ENCODE data around the gene CACNG5.

CACNG5 gene
- 0 reads per million in 2 donors for total RNA-seq

- no peak for DNase-seq
Measured at GRCh38 chr17:66834919-66835454, at the start of gene CACNG5. CACNG5 (plus strand) TSS chr17:66835117; CDS start chr17:66877333, 42,216 bp downstream.

- no peak for DNase-seq
Measured at GRCh38 chr17:66786107-66786506, 48.8 kb upstream of the CACNG5 start.

GRCh38 chr17:66787914-66788313, 47.0 kb upstream of the CACNG5 start:
- no peak for DNase-seq

GRCh38 chr17:66789093-66789492, 45.8 kb upstream of the CACNG5 start:
- DNase-seq, result no peak

- no peak for DNase-seq
Measured at GRCh38 chr17:66789961-66790437, 44.9 kb upstream of the CACNG5 start.

- DNase-seq, result no peak
Measured at GRCh38 chr17:66790501-66791061, 44.3 kb upstream of the CACNG5 start.

- DNase-seq, result no peak
Measured at GRCh38 chr17:66791347-66791746, 43.6 kb upstream of the CACNG5 start.

- no peak for DNase-seq
Measured at GRCh38 chr17:66793814-66794213, 41.1 kb upstream of the CACNG5 start.

GRCh38 chr17:66795486-66795885, 39.4 kb upstream of the CACNG5 start:
- no peak for DNase-seq

- DNase-seq, result no peak
Measured at GRCh38 chr17:66799849-66800537, 34.9 kb upstream of the CACNG5 start.

- DNase-seq, result no peak
Measured at GRCh38 chr17:66803474-66803951, 31.4 kb upstream of the CACNG5 start.

GRCh38 chr17:66805567-66805966, 29.4 kb upstream of the CACNG5 start:
- no peak for DNase-seq

- DNase-seq, result no peak
Measured at GRCh38 chr17:66807182-66807581, 27.7 kb upstream of the CACNG5 start.

- DNase-seq, result no peak
Measured at GRCh38 chr17:66809408-66809807, 25.5 kb upstream of the CACNG5 start.

- no peak for DNase-seq
Measured at GRCh38 chr17:66810951-66811682, 23.8 kb upstream of the CACNG5 start.

GRCh38 chr17:66811683-66812054, 23.2 kb upstream of the CACNG5 start:
- DNase-seq, result no peak

- DNase-seq, result no peak
Measured at GRCh38 chr17:66812571-66812970, 22.3 kb upstream of the CACNG5 start.

- no peak for DNase-seq
Measured at GRCh38 chr17:66813296-66813695, 21.6 kb upstream of the CACNG5 start.

GRCh38 chr17:66814026-66814425, 20.9 kb upstream of the CACNG5 start:
- no peak for DNase-seq

GRCh38 chr17:66814570-66814969, 20.3 kb upstream of the CACNG5 start:
- DNase-seq, result no peak

GRCh38 chr17:66817750-66818149, 17.2 kb upstream of the CACNG5 start:
- no peak for DNase-seq

GRCh38 chr17:66819466-66819865, 15.5 kb upstream of the CACNG5 start:
- no peak for DNase-seq

GRCh38 chr17:66822009-66822408, 12.9 kb upstream of the CACNG5 start:
- no peak for DNase-seq

Data from T-helper 2 cell (primary cell).